Measurements from ENCODE around the gene FAM89B.
A peak's percentile ranks its signal among the peaks of the same experiment; 100 is the strongest.

The FAM89B gene

DNA sequence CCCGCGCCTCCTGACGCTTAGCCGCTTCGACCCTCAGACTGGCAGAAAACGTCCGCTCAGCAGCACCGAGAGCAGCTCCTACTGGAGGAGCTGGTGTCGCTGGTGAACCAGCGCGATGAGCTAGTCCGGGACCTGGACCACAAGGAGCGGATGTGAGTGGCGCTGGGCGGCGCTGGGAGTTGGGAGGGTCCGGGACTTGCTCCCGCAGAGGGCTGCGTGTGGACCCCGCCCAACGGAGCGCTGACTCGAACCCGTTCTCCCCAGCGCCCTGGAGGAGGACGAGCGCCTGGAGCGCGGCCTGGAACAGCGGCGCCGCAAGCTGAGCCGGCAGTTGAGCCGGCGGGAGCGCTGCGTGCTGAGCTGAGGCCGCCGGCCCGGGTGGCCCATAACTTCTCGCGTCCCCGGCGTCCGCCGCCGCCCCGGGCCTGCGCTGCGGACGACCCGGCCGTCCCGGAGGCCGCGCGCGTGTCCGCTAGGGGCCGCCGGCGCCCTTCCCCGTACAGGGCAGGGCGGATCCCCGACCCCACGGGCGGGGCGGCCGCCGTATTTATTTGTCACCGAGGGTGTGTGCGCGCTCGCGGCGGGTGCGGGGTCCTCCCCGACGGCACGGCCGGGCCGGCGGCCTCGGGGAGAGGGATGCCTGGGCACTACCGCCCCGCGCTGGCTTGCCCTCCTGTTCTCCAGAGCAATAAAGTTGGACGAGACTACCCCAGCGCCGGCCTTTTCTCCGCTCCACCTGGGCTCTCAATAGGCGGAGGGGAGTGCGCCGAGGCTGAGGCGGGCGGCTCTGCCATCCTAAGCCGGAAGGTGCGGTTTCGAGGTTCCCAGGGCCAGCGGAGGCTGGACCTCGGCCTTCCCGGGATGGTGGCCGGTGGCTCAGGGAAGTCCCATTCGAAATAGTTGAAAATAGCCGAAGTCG, 19.9 kb downstream of the FAM89B start:
- peak in 1 of 2 experiments; percentile 79 for DNase-seq

GRCh38 chr11:65592858-65593517, 20.6 kb downstream of the FAM89B start:
- peak; percentile 41 to 72 for DNase-seq

DNA sequence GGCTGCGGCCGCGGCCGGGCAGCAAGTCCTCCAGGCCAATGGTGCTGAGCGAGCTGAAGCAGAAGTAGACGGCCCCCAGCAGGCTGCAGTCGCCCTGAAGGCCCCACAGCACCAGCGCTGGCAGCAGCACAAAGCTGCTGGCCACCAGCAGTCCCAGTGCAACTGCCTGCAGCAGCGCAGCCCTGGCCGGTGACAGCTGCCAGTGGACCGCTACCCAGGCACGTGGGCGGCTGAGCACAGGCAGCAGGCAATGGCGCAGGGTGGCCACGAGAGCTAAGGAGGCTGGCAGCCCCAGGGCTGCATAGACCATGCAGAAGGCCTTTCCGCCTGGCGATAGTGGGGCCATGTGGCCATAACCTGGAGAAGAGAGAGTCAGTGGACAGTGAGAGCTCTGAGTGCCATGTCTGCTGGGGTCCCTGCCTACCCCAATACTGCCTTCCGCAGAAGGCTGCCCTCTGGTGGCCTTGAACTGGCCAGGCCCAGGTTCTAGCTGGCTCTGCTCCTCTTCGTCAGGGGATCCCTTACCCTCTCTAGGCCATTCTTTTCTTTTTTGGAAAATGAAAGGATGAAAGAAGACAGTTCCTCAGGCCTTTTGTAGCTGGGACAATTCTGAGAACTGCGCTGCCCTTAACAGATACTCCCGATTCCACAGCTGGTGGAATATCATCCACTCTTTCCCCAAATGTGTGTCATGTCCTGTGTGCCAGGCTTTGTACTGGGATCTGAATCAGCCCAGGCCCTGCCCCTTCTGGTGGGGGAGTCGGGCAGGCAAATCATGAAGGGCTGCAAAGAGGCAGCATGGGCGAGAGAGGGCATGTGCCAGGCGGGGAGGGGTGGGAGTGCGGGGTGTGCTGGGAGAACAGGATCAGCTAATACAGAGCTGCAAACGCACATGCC, 21.4 kb downstream of the FAM89B start:
- DNase-seq, result peak in 1 of 2 experiments; percentile 77

DNA sequence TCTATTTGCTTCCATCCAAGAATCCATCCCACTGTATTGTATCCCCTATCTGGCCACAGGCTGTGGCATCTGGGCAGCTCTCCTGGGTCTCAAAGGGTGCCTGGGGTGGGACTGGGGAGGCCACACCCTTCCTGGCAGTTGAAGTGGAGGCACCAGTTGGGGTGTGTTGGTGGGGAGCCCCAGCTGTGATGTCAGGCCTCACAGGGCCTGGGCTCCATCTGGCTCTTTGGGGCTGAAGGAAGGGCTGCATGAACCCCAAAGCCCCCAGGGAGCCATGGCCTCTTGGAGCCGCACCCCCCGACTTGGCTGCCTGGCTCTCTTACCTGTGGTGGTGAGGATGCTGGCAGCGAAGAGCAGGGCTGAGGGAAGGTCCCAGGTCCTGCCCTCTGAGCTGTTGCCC, 22.8 kb downstream of the FAM89B start:
- no peak for DNase-seq

DNA sequence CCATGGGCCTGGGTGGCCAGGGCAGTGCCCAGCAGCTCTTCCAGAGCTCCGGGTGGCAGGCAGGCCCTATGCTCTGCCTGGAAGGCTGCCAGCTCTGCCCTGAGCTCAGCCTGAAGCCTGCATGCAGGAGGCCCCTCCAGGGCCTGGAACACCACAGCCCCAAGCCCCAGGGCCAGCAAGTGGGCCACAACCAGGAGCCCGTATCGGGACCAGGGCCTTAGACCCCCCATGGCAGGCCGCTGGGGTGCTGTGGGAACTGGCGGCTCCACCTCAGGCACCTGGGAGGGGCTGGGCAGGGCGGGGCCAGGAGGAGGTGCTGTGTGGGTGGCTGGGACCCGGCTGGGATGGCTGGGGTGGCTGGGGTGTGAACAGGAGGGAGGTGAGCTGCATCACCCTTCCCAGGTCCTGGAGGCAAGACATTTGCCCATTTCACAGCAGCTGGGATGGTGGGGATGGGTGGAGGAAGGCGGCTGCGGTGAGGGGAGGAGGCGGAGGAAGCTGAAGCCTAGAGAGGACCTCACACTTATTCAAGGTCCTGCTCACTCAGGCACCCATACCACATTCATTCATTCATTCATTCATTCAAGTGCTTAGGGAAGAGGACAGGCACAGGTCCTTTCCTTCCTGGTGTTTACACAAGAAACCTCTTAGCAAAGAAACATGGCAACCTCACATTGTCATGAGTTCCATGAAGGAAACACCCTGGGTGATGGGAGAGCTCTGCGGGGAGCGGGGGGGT, 23.4 kb downstream of the FAM89B start, which contains the start of gene KCNK7:
Gene KCNK7, minus strand, starts transcription at position 258 of the 739 bp plus-strand sequence. Its CDS starts 28 bp downstream, at position 230.
- DNase-seq, result no peak

DNA sequence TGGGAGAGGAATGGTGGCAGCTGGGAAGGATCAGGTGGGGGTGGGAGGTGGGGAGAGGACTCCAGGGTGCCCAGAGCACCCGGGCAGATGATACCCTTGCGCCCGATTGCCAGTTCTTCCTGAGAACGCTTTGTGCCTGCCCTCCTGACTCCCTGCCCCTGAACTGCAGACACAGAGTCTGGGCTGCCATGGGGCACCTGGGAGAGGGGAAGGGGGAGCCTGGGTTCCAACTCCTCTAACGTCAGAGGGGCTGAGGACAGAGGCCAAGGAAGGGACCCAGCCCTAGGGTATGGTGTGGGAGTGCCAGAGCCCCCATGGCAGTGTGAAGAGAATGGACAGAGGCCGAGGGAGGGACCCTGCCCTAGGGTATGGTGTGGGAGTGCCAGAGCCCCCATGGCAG, 24.2 kb downstream of the FAM89B start:
- DNase-seq, result no peak

DNA sequence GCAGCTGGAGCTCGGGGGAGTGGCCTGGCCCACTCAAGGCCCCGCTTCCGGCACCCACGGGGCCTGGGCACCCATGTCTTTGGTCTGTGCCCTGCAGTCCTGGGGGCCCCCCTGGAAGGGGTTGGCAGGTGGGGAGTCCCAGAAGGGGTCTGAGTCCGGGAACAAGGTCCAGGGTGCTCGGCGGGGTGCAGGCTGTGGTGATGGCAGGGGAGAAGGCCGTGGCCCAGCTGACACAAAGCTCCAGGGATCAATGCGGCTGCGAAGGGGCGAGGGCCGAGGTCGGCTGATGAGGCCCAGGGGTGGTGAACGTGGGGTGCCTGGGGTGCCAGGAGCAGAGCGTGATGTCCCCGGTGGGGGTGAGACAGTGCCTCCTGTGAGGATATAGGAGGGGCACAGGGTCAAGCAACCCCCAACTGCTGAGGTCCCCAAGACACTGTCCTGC, 25.9 kb downstream of the FAM89B start:
- DNase-seq, result no peak

GRCh38 chr11:65599216-65599954, 27.0 kb downstream of the FAM89B start:
- no peak for DNase-seq

- DNase-seq, result no peak
Observed at GRCh38 chr11:65599955-65600246, 27.6 kb downstream of the FAM89B start.

DNA sequence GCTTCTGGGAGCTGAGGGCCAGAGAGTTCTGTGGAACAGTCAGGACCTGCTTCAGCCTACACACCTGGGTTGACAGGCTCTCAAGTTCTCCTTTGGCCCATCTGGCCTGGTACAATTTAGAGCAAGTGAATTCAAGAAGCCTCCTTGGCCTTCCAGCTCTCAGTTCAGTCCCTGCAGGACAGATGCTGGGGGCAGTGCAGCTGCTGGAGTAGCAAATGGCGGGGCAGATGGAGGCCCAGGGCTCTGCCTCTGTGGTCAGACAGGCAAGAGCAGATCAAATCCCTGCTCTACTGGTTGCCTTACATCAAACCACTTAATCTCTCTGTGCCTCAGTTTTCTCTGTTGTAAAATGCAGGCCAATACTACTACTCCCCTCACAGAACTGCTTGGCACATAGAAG, 31.9 kb downstream of the FAM89B start:
- no peak for DNase-seq

DNA sequence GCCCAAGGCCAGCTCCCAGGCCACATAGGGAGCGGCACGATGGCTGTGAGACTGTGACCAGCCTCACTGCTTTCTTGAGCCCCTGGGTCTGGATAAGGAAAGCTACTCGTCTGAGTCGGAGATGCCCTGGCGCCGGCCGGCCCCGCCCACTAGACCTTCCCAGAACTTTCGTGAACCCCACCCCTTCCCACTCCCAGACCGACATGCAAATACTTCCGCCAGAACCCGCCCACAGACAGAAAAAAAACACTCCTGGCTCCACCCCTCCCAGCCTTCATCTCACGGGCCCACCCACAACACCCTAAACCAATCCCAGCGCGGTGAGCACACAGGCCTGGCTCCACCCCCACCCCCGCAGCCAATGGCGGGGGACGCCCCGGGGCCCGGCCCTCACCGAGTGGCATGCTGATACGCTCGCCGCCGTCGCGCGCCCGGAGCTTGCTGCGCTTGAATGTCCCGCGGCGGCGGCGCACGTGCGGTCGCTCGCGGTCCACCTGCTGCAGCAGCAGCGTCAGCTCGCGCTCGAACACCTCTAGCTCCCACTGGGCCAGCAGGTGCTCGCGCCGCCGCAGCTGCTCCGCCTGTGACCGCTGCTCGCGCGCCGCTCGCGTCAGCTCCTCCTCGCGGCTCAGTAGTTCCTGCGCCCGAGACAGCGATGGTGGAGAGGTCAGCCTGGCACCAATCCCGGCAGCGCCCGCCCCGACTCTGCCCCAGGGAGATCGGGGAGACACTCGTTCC, 34.7 kb downstream of the FAM89B start:
- peak; percentile 56 to 80 for DNase-seq

- DNase-seq, result no peak
Observed at GRCh38 chr11:65607614-65608426, 35.5 kb downstream of the FAM89B start.

- DNase-seq, result no peak
Observed at GRCh38 chr11:65609229-65609628, 36.9 kb downstream of the FAM89B start.

- DNase-seq, result no peak
Observed at GRCh38 chr11:65609665-65610064, 37.3 kb downstream of the FAM89B start.

GRCh38 chr11:65610404-65610803, 38.1 kb downstream of the FAM89B start:
- DNase-seq, result no peak

DNA sequence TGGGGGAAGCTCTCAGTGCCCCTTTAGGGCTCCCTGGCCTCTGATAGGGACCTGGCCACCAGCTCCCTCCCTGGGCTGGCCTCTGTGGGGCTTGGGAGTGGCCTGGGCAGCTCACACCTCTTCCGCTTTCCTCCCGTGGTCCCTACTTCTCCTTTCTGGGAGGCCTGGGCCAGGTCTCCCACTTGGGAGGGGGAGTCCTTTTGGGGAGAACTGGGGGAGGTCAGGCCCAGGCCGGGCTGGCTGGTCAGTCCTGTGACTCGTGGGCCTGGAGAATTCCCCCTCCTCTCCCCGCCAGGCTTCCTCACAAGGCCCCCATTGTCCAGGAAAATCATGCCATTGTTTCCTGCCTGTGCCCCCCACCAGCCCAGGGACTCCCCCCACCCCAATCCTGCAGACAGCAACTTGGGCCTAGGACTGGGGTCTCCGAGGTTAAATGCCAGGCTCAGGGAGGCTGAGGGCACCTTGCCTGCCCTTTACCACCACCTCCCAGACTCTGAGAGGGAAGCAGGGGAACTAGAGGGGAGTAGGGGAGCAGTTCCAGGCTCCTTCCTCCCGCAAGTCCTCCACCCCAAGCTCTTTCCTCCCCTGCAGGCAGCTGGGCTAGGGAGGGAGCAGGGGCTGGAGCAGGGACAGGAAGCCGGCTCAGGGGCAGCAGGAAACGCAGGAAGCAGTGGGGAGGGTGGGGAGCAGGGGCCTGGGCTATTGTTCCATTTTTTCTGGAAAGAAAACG, 38.9 kb downstream of the FAM89B start:
- DNase-seq, result no peak

- no peak for DNase-seq
Observed at GRCh38 chr11:65611758-65612603, 39.6 kb downstream of the FAM89B start.

DNA sequence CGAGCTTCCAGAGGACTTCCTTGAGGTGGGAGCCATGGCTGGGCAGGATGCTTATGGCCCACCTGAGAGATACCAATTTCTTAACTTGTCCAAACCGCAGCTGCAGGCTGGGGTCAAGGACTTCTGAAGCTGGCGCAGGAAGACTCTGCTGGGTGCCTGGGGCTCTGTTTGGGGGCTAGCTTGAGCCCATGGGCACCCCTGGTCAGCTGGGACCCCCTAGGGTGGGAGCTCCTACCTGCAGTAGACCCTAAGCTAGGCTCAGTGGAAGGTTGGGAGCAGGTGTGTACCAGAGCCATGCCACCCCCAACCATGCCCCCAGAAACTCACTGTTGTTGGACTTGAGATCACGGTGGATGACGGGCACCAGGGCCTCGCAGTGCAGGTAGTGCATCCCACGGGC, 40.4 kb downstream of the FAM89B start:
- no peak for DNase-seq
